ENCODE measurements around the gene ATOH8. TPM values are rescaled to one million over a fixed set of nuclear protein-coding genes. Genes with fewer than 3 reads are reported as not detected.
A peak's percentile ranks its signal among the peaks of the same experiment; 100 is the strongest.

ATOH8 gene
- total and polyA plus RNA-seq, 9 donors, result 9.4 to 37.7 (median 29.6) TPM

- Histone ChIP-seq H3K9me3 (no peaks in the 10 kb centered on the region), H3K4me3 (no peak overlapping the region), H3K27ac (no peak overlapping the region), H3K27me3 (no peaks in the 10 kb centered on the region), H3K4me1 (ENCODE audit: insufficient read depth) (peaks cover 33% of the 10 kb centered on the region), H3K36me3 (no peaks in the 10 kb centered on the region)
- DNase-seq, result peak in 1 of 5 donors; percentile 11
- 68 to 82% (median 81%) methylated on average over 12 of the region's 12 CpGs for whole genome bisulfite sequencing, 3 donors
- intact Hi-C loops (cut with DNase I), result no loop called here
- TF ChIP-seq EP300 (IDR thresholded peaks at IDR 0.05) (no peak), POLR2A (IDR thresholded peaks at IDR 0.05) (no peak), CTCF (IDR thresholded peaks at IDR 0.05) (no peak)
Measured at GRCh38 chr2:85790499-85791188, 36.9 kb downstream of the ATOH8 start.

- 43 to 58% (median 53%) methylated on average over 22 of the region's 22 CpGs for WGBS, 3 donors
- TF ChIP-seq CTCF (IDR thresholded peaks at IDR 0.05), result no peak
- TF ChIP-seq POLR2A (IDR thresholded peaks at IDR 0.05), result no peak
- no peak for TF ChIP-seq EP300 (IDR thresholded peaks at IDR 0.05)
- Histone ChIP-seq H3K27me3 (no peaks in the 10 kb centered on the region), H3K9me3 (no peaks in the 10 kb centered on the region), H3K36me3 (no peaks in the 10 kb centered on the region), H3K4me1 (ENCODE audit: insufficient read depth) (peaks cover 40% of the 10 kb centered on the region), H3K27ac (peak overlapping the region in 1 of 2 donors; percentile 41), H3K4me3 (no peak overlapping the region)
- peak; percentile 39 to 78 (median 52) for DNase-seq
- intact Hi-C loops (cut with DNase I), result no loop called here
Measured at GRCh38 chr2:85791704-85792565, 38.1 kb downstream of the ATOH8 start.

GRCh38 chr2:85792783-85793441 is 39.1 kb downstream of the ATOH8 start:
- peaks cover 44% of the 10 kb centered on the region for H3K4me1 ChIP-seq (ENCODE audit: insufficient read depth)
- intact Hi-C loops (cut with DNase I), result no loop called here
- 61 to 69% (median 64%) methylated on average over 8 of the region's 8 CpGs for WGBS, 3 donors
- no peaks in the 10 kb centered on the region for H3K9me3 ChIP-seq
- TF ChIP-seq CTCF (IDR thresholded peaks at IDR 0.05) (no peak), POLR2A (IDR thresholded peaks at IDR 0.05) (no peak), EP300 (IDR thresholded peaks at IDR 0.05) (no peak)
- no peaks in the 10 kb centered on the region for H3K36me3 ChIP-seq
- H3K27ac ChIP-seq, result peak overlapping the region; percentile 51 to 80
- no peak overlapping the region for H3K4me3 ChIP-seq
- peak in 3 of 5 donors; percentile 37 to 68 (median 52) for DNase-seq
- H3K27me3 ChIP-seq, result no peaks in the 10 kb centered on the region

GRCh38 chr2:85793584-85793983 is 39.8 kb downstream of the ATOH8 start:
- Histone ChIP-seq H3K9me3 (no peaks in the 10 kb centered on the region), H3K4me1 (ENCODE audit: insufficient read depth) (peaks cover 44% of the 10 kb centered on the region)

More at GRCh38 chr2:85793584-85793983, 39.8 kb downstream of the ATOH8 start:
- DNase-seq, result no peak
- 69 to 77% (median 75%) methylated on average over 4 of the region's 4 CpGs for WGBS, 3 donors
- no peaks in the 10 kb centered on the region for H3K36me3 ChIP-seq
- intact Hi-C loops (cut with DNase I), result no loop called here
- no peaks in the 10 kb centered on the region for H3K27me3 ChIP-seq
- peak overlapping the region in 1 of 2 donors; percentile 69 for H3K27ac ChIP-seq
- H3K4me3 ChIP-seq, result no peak overlapping the region
- no peak for TF ChIP-seq EP300 (IDR thresholded peaks at IDR 0.05)
- no peak for TF ChIP-seq POLR2A (IDR thresholded peaks at IDR 0.05)
- TF ChIP-seq CTCF (IDR thresholded peaks at IDR 0.05), result no peak
